ENCODE results near the gene ZFP57.
"Not testable (repeated sequence)": the region's sequence is repeated elsewhere in the genome, so short reads cannot be mapped to it uniquely, and the experiment has no call there.

Gene ZFP57

GRCh38 chr6:29694637-29695036 lies 13.7 kb upstream of the ZFP57 start:
- no peak for DNase-seq

- DNase-seq, result no peak
Observed at GRCh38 chr6:29685718-29686326, 4.9 kb upstream of the ZFP57 start.

- DNase-seq, result no peak
Observed at GRCh38 chr6:29681811-29682210, 859 bp upstream of the ZFP57 start.

- DNase-seq, result no peak
Observed at GRCh38 chr6:29680416-29680815, 536 bp downstream of the ZFP57 start.

GRCh38 chr6:29679962-29680361 lies 990 bp downstream of the ZFP57 start:
- no peak for DNase-seq

GRCh38 chr6:29678114-29678513 lies 2.8 kb downstream of the ZFP57 start:
- DNase-seq, result no peak

GRCh38 chr6:29676981-29677601 lies 3.9 kb downstream of the ZFP57 start:
- DNase-seq, result no peak

GRCh38 chr6:29675561-29675960 lies 5.4 kb downstream of the ZFP57 start:
- DNase-seq, result no peak

- DNase-seq, result no peak
Observed at GRCh38 chr6:29674008-29674407, 6.9 kb downstream of the ZFP57 start.

- DNase-seq, result no peak
Observed at GRCh38 chr6:29673161-29673560, 7.8 kb downstream of the ZFP57 start.

- not testable (repeated sequence) for DNase-seq
Observed at GRCh38 chr6:29672116-29672515, 8.8 kb downstream of the ZFP57 start.

GRCh38 chr6:29671026-29671425 lies 9.9 kb downstream of the ZFP57 start:
- no peak for DNase-seq

- DNase-seq, result no peak
Observed at GRCh38 chr6:29667158-29667557, 13.8 kb downstream of the ZFP57 start.

GRCh38 chr6:29666826-29667130 lies 14.2 kb downstream of the ZFP57 start:
- DNase-seq, result no peak

- DNase-seq, result no peak
Observed at GRCh38 chr6:29665942-29666825, 14.8 kb downstream of the ZFP57 start.

GRCh38 chr6:29663300-29664042 lies 17.5 kb downstream of the ZFP57 start:
- no peak for DNase-seq

GRCh38 chr6:29661502-29662141 lies 19.3 kb downstream of the ZFP57 start:
- not testable (repeated sequence) for DNase-seq

- DNase-seq, result no peak
Observed at GRCh38 chr6:29661071-29661470, 19.9 kb downstream of the ZFP57 start.

- no peak for DNase-seq
Observed at GRCh38 chr6:29656798-29657197, 24.2 kb downstream of the ZFP57 start, which contains the start of gene MOG. Gene MOG, plus strand, starts transcription at chr6:29657092. Its CDS starts 118 bp downstream, at chr6:29657210.

- DNase-seq, result no peak
Observed at GRCh38 chr6:29656157-29656556, 24.8 kb downstream of the ZFP57 start.

- DNase-seq, result no peak
Observed at GRCh38 chr6:29655658-29656057, 25.3 kb downstream of the ZFP57 start.

GRCh38 chr6:29653452-29654038 lies 27.4 kb downstream of the ZFP57 start:
- peak; percentile 37 for DNase-seq
